MCF 10A (cell line): ENCODE measurements around the gene NAALADL2. TPM values are rescaled to one million over a fixed set of nuclear protein-coding genes. Genes with fewer than 3 reads are reported as not detected.
A peak's percentile ranks its signal among the peaks of the same experiment; 100 is the strongest.

ENCODE experiments used
- BruUV-seq: library from RNA; stranded (reverse); fragments of 400-500 nt; replicated peaks from 2 replicates; lab custom pipeline; 2021; lab: Mats Ljungman, UMichigan
- CTCF ChIA-PET: fragments of 300-600 bp; sonication (Branson Sonifier 250); formaldehyde crosslinking; extraction: SDS; loops from one replicate; lab custom pipeline; 2021; ENCODE audit warnings: antibody characterized with exemption, inconsistent platforms; lab: Yijun Ruan, JAX
- POLR2A ChIA-PET: fragments of 300-600, 350-650 bp; sonication (Branson Sonifier 250); formaldehyde crosslinking; extraction: SDS; loops from one replicate; lab custom pipeline; 2020; ENCODE audit warnings: antibody characterized with exemption, inconsistent platforms; lab: Yijun Ruan, JAX
- DNase-seq: peaks from one replicate; pipeline ENCODE4 v3.0.0-alpha.2; 2018; ENCODE audit not compliant: unreplicated experiment
- H3K27ac Mint-ChIP-seq: one replicate; pipeline ENCODE4 v1.8.0; 2022; ENCODE audit warnings: mild to moderate bottlenecking, low read depth, mixed read lengths; ENCODE audit not compliant: unreplicated experiment
- H3K27me3 Mint-ChIP-seq: one replicate; pipeline ENCODE4 v1.8.0; 2022; ENCODE audit warnings: mixed read lengths; ENCODE audit not compliant: insufficient read depth, unreplicated experiment
- H3K36me3 Mint-ChIP-seq: one replicate; pipeline ENCODE4 v1.8.0; 2022; ENCODE audit warnings: mild to moderate bottlenecking, moderate library complexity, mixed read lengths; ENCODE audit not compliant: insufficient read depth, unreplicated experiment
- H3K4me1 Mint-ChIP-seq: one replicate; pipeline ENCODE4 v1.8.0; 2022; ENCODE audit warnings: mixed read lengths; ENCODE audit not compliant: insufficient read depth, unreplicated experiment
- H3K4me3 Mint-ChIP-seq: one replicate; pipeline ENCODE4 v1.8.0; 2022; ENCODE audit warnings: mild to moderate bottlenecking, moderate library complexity, mixed read lengths; ENCODE audit not compliant: unreplicated experiment
- H3K9me3 Mint-ChIP-seq: one replicate; pipeline ENCODE4 v1.8.0; 2022; ENCODE audit warnings: mixed read lengths; ENCODE audit not compliant: unreplicated experiment
- CTCF ChIP-seq: fragments of 200-600 bp; IDR thresholded peaks from one replicate; pipeline ENCODE4 v1.8.0; 2022; ENCODE audit warnings: antibody characterized with exemption, mild to moderate bottlenecking; ENCODE audit not compliant: unreplicated experiment
- intact Hi-C: fragments of 100-400 bp; cut with micrococcal nuclease; formaldehyde crosslinking; loops from 2 replicates; pipeline ENCODE4 v1.14.1; 2022
- total RNA-seq: library from RNA; stranded (reverse); gene quantifications from 2 replicates; pipeline ENCODE4 v1.2.3, GENCODE V29; 2022

Gene NAALADL2
- total RNA-seq, 1 experiment from 2014 or later = 4.2 TPM

GRCh38 chr3:175601521-175601920, 742.4 kb downstream of the NAALADL2 start:
- intact Hi-C loops = no loop called here
- Mint-ChIP-seq H3K27ac (no peak overlapping the region), H3K9me3 (no peaks in the 10 kb centered on the region), H3K27me3 (no peaks in the 10 kb centered on the region), H3K4me1 (no peaks in the 10 kb centered on the region), H3K4me3 (no peak overlapping the region), H3K36me3 (no peaks in the 10 kb centered on the region)
- POLR2A ChIA-PET = no interaction called here
- no peak for TF ChIP-seq CTCF
- CTCF ChIA-PET = no interaction called here
- no peak for DNase-seq
- no TSS peak for BruUV-seq

GRCh38 chr3:175605851-175606250, 746.7 kb downstream of the NAALADL2 start:
- H3K36me3 Mint-ChIP-seq = no peaks in the 10 kb centered on the region
- no peak for DNase-seq
- no peaks in the 10 kb centered on the region for H3K27me3 Mint-ChIP-seq
- TF ChIP-seq CTCF = no peak
- CTCF ChIA-PET = no interaction called here
- POLR2A ChIA-PET = interaction anchor here (0.5 kb wide), 1 partner anchor 716 kb away, joined by 3 read pairs; no protein-coding TSS in a partner anchor
- no peaks in the 10 kb centered on the region for H3K4me1 Mint-ChIP-seq
- intact Hi-C loops = no loop called here
- no peaks in the 10 kb centered on the region for H3K9me3 Mint-ChIP-seq
- no TSS peak for BruUV-seq
- H3K27ac Mint-ChIP-seq = no peak overlapping the region
- H3K4me3 Mint-ChIP-seq = no peak overlapping the region

- no peak for TF ChIP-seq CTCF
- no TSS peak for BruUV-seq
- DNase-seq = peak; percentile 9
- Mint-ChIP-seq H3K4me3 (no peak overlapping the region), H3K36me3 (no peaks in the 10 kb centered on the region), H3K27ac (no peak overlapping the region), H3K9me3 (no peaks in the 10 kb centered on the region), H3K27me3 (no peaks in the 10 kb centered on the region), H3K4me1 (no peaks in the 10 kb centered on the region)
- ChIA-PET CTCF (no interaction called here), POLR2A (no interaction called here)
- intact Hi-C loops = no loop called here
Observed at GRCh38 chr3:175606650-175607318, 747.6 kb downstream of the NAALADL2 start.

- no peaks in the 10 kb centered on the region for H3K4me1 Mint-ChIP-seq
- H3K36me3 Mint-ChIP-seq = no peaks in the 10 kb centered on the region
- ChIA-PET CTCF (interaction anchor here (0.7 kb wide), 1 partner anchor 291 kb away, joined by 4 read pairs; no protein-coding TSS in a partner anchor), POLR2A (no interaction called here)
- TF ChIP-seq CTCF = no peak
- no peak overlapping the region for H3K4me3 Mint-ChIP-seq
- no peaks in the 10 kb centered on the region for H3K27me3 Mint-ChIP-seq
- no peak overlapping the region for H3K27ac Mint-ChIP-seq
- no TSS peak for BruUV-seq
- no peak for DNase-seq
- no peaks in the 10 kb centered on the region for H3K9me3 Mint-ChIP-seq
- intact Hi-C loops = no loop called here
Observed at GRCh38 chr3:175608356-175608755, 749.2 kb downstream of the NAALADL2 start.
